Activated CD4-positive, alpha-beta T cell treated with anti-CD3 and anti-CD28 coated beads, Interleukin-2, amount 10 ng/mL, durations not matched to agents 24 days and 14 days (primary cell): ENCODE results near the gene PLCH1. TPM values are rescaled to one million over a fixed set of nuclear protein-coding genes. Genes with fewer than 3 reads are reported as not detected.

Experiments used
- DNase-seq: peaks from one replicate; pipeline ENCODE4 v3.0.0; 2022
- H3K27ac Mint-ChIP-seq: one replicate; pipeline ENCODE4 v1.8.0; 2022; ENCODE audit warnings: mild to moderate bottlenecking, mixed read lengths
- H3K27me3 Mint-ChIP-seq: one replicate; pipeline ENCODE4 v1.8.0; 2022; ENCODE audit warnings: mixed read lengths
- H3K36me3 Mint-ChIP-seq: one replicate; pipeline ENCODE4 v1.8.0; 2022; ENCODE audit warnings: low read depth, mild to moderate bottlenecking, mixed read lengths
- H3K4me1 Mint-ChIP-seq: one replicate; pipeline ENCODE4 v1.8.0; 2021; ENCODE audit warnings: mixed read lengths
- H3K4me3 Mint-ChIP-seq: one replicate; pipeline ENCODE4 v1.8.0; 2022; ENCODE audit warnings: mild to moderate bottlenecking, moderate library complexity, mixed read lengths
- H3K9me3 Mint-ChIP-seq: one replicate; pipeline ENCODE4 v1.8.0; 2021; ENCODE audit warnings: mixed read lengths
- intact Hi-C: fragments of 100-400 bp; cut with micrococcal nuclease; formaldehyde crosslinking; loops from one replicate; pipeline ENCODE4 v1.15.1; 2023
- total RNA-seq: library from RNA; stranded (reverse); gene quantifications from 2 replicates; pipeline ENCODE4 v1.2.3, GENCODE V29; 2022

PLCH1 gene
- total RNA-seq, 1 donor from 2014 or later = not detected

- intact Hi-C loops = no loop called here
These were observed 172.8 kb downstream of the PLCH1 start for GRCh38 chr3:155572085-155572484.

GRCh38 chr3:155568295-155568694, 176.6 kb downstream of the PLCH1 start:
- Mint-ChIP-seq H3K4me1 (no peaks in the 10 kb centered on the region), H3K9me3 (peaks cover under 1% of the 10 kb centered on the region), H3K27ac (no peak overlapping the region), H3K36me3 (no peaks in the 10 kb centered on the region), H3K4me3 (no peak overlapping the region), H3K27me3 (peaks cover 4% of the 10 kb centered on the region)
- DNase-seq = no peak
- intact Hi-C loops = no loop called here

More at GRCh38 chr3:155572085-155572484, 172.8 kb downstream of the PLCH1 start:
- H3K27me3 Mint-ChIP-seq = peaks cover 7% of the 10 kb centered on the region
- no peaks in the 10 kb centered on the region for H3K4me1 Mint-ChIP-seq
- H3K9me3 Mint-ChIP-seq = peaks cover 2% of the 10 kb centered on the region
- no peak overlapping the region for H3K4me3 Mint-ChIP-seq
- H3K36me3 Mint-ChIP-seq = no peaks in the 10 kb centered on the region
- DNase-seq = no peak
- H3K27ac Mint-ChIP-seq = no peak overlapping the region

- no peak for DNase-seq
- Mint-ChIP-seq H3K36me3 (no peaks in the 10 kb centered on the region), H3K27ac (no peak overlapping the region), H3K4me3 (no peak overlapping the region), H3K27me3 (peaks cover 3% of the 10 kb centered on the region), H3K9me3 (no peaks in the 10 kb centered on the region), H3K4me1 (peaks cover 1% of the 10 kb centered on the region)
- intact Hi-C loops = no loop called here
These were observed 184.3 kb downstream of the PLCH1 start for GRCh38 chr3:155560594-155560993.

- DNase-seq = no peak
- no peaks in the 10 kb centered on the region for H3K9me3 Mint-ChIP-seq
- intact Hi-C loops = no loop called here
- H3K4me1 Mint-ChIP-seq = peaks cover 6% of the 10 kb centered on the region
- peaks cover 3% of the 10 kb centered on the region for H3K27me3 Mint-ChIP-seq
- H3K4me3 Mint-ChIP-seq = no peak overlapping the region
- H3K36me3 Mint-ChIP-seq = no peaks in the 10 kb centered on the region
- H3K27ac Mint-ChIP-seq = no peak overlapping the region
These were observed 184.7 kb downstream of the PLCH1 start for GRCh38 chr3:155560135-155560534.

- no peak for DNase-seq
- intact Hi-C loops = no loop called here
- Mint-ChIP-seq H3K36me3 (no peaks in the 10 kb centered on the region), H3K27ac (no peak overlapping the region), H3K27me3 (peaks cover 3% of the 10 kb centered on the region), H3K4me1 (peaks cover 26% of the 10 kb centered on the region), H3K9me3 (no peaks in the 10 kb centered on the region), H3K4me3 (no peak overlapping the region)
These were observed 188.3 kb downstream of the PLCH1 start for GRCh38 chr3:155556531-155556930.

- H3K27ac Mint-ChIP-seq = no peak overlapping the region
- H3K4me1 Mint-ChIP-seq = peaks cover 26% of the 10 kb centered on the region
- intact Hi-C loops = no loop called here
- H3K4me3 Mint-ChIP-seq = peak overlapping the region; percentile 16
- DNase-seq = no peak
- no peaks in the 10 kb centered on the region for H3K9me3 Mint-ChIP-seq
- H3K36me3 Mint-ChIP-seq = no peaks in the 10 kb centered on the region
- peaks cover 1% of the 10 kb centered on the region for H3K27me3 Mint-ChIP-seq
These were observed 189.3 kb downstream of the PLCH1 start for GRCh38 chr3:155555479-155556060.

- intact Hi-C loops = no loop called here
- Mint-ChIP-seq H3K9me3 (no peaks in the 10 kb centered on the region), H3K36me3 (no peaks in the 10 kb centered on the region), H3K27ac (no peak overlapping the region), H3K4me3 (peak overlapping the region; percentile 16), H3K27me3 (no peaks in the 10 kb centered on the region), H3K4me1 (peaks cover 26% of the 10 kb centered on the region)
- DNase-seq = peak; percentile 77
These were observed 190.0 kb downstream of the PLCH1 start for GRCh38 chr3:155554777-155555451.

- Mint-ChIP-seq H3K4me3 (peak overlapping the region; percentile 0), H3K27me3 (no peaks in the 10 kb centered on the region), H3K4me1 (peaks cover 36% of the 10 kb centered on the region), H3K9me3 (no peaks in the 10 kb centered on the region), H3K36me3 (no peaks in the 10 kb centered on the region), H3K27ac (peak overlapping the region; percentile 10)
- DNase-seq = peak; percentile 74
- intact Hi-C loops = no loop called here
These were observed 191.1 kb downstream of the PLCH1 start for GRCh38 chr3:155553780-155554179.

- DNase-seq = no peak
- H3K4me3 Mint-ChIP-seq = peak overlapping the region; percentile 0
- no peak overlapping the region for H3K27ac Mint-ChIP-seq
- no peaks in the 10 kb centered on the region for H3K27me3 Mint-ChIP-seq
- intact Hi-C loops = no loop called here
- H3K9me3 Mint-ChIP-seq = no peaks in the 10 kb centered on the region
- peaks cover 38% of the 10 kb centered on the region for H3K4me1 Mint-ChIP-seq
- no peaks in the 10 kb centered on the region for H3K36me3 Mint-ChIP-seq
These were observed 191.5 kb downstream of the PLCH1 start for GRCh38 chr3:155553326-155553725.

- no peak overlapping the region for H3K4me3 Mint-ChIP-seq
- DNase-seq = no peak
- no peak overlapping the region for H3K27ac Mint-ChIP-seq
- peaks cover 36% of the 10 kb centered on the region for H3K4me1 Mint-ChIP-seq
- no peaks in the 10 kb centered on the region for H3K9me3 Mint-ChIP-seq
- intact Hi-C loops = no loop called here
- H3K36me3 Mint-ChIP-seq = no peaks in the 10 kb centered on the region
- no peaks in the 10 kb centered on the region for H3K27me3 Mint-ChIP-seq
These were observed 194.5 kb downstream of the PLCH1 start for GRCh38 chr3:155550391-155550790.

GRCh38 chr3:155549087-155549486, 195.8 kb downstream of the PLCH1 start:
- H3K36me3 Mint-ChIP-seq = no peaks in the 10 kb centered on the region
- H3K27me3 Mint-ChIP-seq = no peaks in the 10 kb centered on the region
- H3K4me1 Mint-ChIP-seq = peaks cover 23% of the 10 kb centered on the region
- peak overlapping the region; percentile 20 for H3K4me3 Mint-ChIP-seq
- intact Hi-C loops = no loop called here
- H3K9me3 Mint-ChIP-seq = no peaks in the 10 kb centered on the region
- no peak for DNase-seq
- peak overlapping the region; percentile 76 for H3K27ac Mint-ChIP-seq

GRCh38 chr3:155548195-155548594, 196.7 kb downstream of the PLCH1 start:
- no peak overlapping the region for H3K4me3 Mint-ChIP-seq
- peaks cover under 1% of the 10 kb centered on the region for H3K9me3 Mint-ChIP-seq
- no peaks in the 10 kb centered on the region for H3K36me3 Mint-ChIP-seq
- no peak for DNase-seq
- H3K27ac Mint-ChIP-seq = no peak overlapping the region
- H3K4me1 Mint-ChIP-seq = peaks cover 14% of the 10 kb centered on the region
- intact Hi-C loops = no loop called here
- no peaks in the 10 kb centered on the region for H3K27me3 Mint-ChIP-seq

- Mint-ChIP-seq H3K9me3 (peaks cover 32% of the 10 kb centered on the region), H3K4me1 (no peaks in the 10 kb centered on the region), H3K27me3 (peaks cover 4% of the 10 kb centered on the region), H3K36me3 (no peaks in the 10 kb centered on the region), H3K4me3 (no peak overlapping the region), H3K27ac (no peak overlapping the region)
- no peak for DNase-seq
- intact Hi-C loops = no loop called here
These were observed 209.8 kb downstream of the PLCH1 start for GRCh38 chr3:155535098-155535497.

- DNase-seq = no peak
- H3K36me3 Mint-ChIP-seq = no peaks in the 10 kb centered on the region
- no peaks in the 10 kb centered on the region for H3K4me1 Mint-ChIP-seq
- no peak overlapping the region for H3K4me3 Mint-ChIP-seq
- intact Hi-C loops = no loop called here
- H3K27ac Mint-ChIP-seq = no peak overlapping the region
- peaks cover 11% of the 10 kb centered on the region for H3K9me3 Mint-ChIP-seq
- H3K27me3 Mint-ChIP-seq = no peaks in the 10 kb centered on the region
These were observed 216.3 kb downstream of the PLCH1 start for GRCh38 chr3:155528579-155528978.
